GM18520 (cell line): ENCODE data around the gene CCL17.

Experiments
- ATAC-seq: cut with Tn5 transposase; IDR thresholded peaks from one replicate; pipeline ENCODE4 v1.9.1; 2021; ENCODE audit not compliant: unreplicated experiment

Gene CCL17

GRCh38 chr16:57377080-57377841 is 27.3 kb upstream of the CCL17 start:
- ATAC-seq: peak; percentile 78

GRCh38 chr16:57379579-57379978 is 25.0 kb upstream of the CCL17 start:
- no peak for ATAC-seq

- ATAC-seq: no peak
These were observed 23.7 kb upstream of the CCL17 start for GRCh38 chr16:57380671-57381462.

GRCh38 chr16:57381791-57382534 is 22.6 kb upstream of the CCL17 start:
- ATAC-seq: no peak

GRCh38 chr16:57382535-57383275 is 21.9 kb upstream of the CCL17 start:
- no peak for ATAC-seq

- ATAC-seq: no peak
These were observed 21.0 kb upstream of the CCL17 start for GRCh38 chr16:57383276-57384247.

- no peak for ATAC-seq
These were observed 20.1 kb upstream of the CCL17 start for GRCh38 chr16:57384248-57385070.

GRCh38 chr16:57385083-57385482 is 19.5 kb upstream of the CCL17 start:
- ATAC-seq: no peak

GRCh38 chr16:57386381-57386951 is 18.1 kb upstream of the CCL17 start:
- no peak for ATAC-seq

- no peak for ATAC-seq
These were observed 16.8 kb upstream of the CCL17 start for GRCh38 chr16:57387598-57388354.

- ATAC-seq: no peak
These were observed 16.0 kb upstream of the CCL17 start for GRCh38 chr16:57388359-57389086.

- no peak for ATAC-seq
These were observed 15.5 kb upstream of the CCL17 start for GRCh38 chr16:57389087-57389468.

GRCh38 chr16:57390636-57391295 is 13.8 kb upstream of the CCL17 start:
- no peak for ATAC-seq

- ATAC-seq: no peak
These were observed 13.3 kb upstream of the CCL17 start for GRCh38 chr16:57391300-57391699.

- no peak for ATAC-seq
These were observed 12.9 kb upstream of the CCL17 start for GRCh38 chr16:57391708-57392107.

- no peak for ATAC-seq
These were observed 11.9 kb upstream of the CCL17 start for GRCh38 chr16:57392694-57393093.

- no peak for ATAC-seq
These were observed 10.1 kb upstream of the CCL17 start for GRCh38 chr16:57394444-57394843.
